ENCODE measurements around the gene ADNP2.

- TF ChIP-seq JUN (IDR thresholded peaks at IDR 0.05; ENCODE audit: borderline replicate concordance, insufficient read depth, insufficient read length, low read depth), result no peak
- no peak for TF ChIP-seq EZH2 (IDR thresholded peaks at IDR 0.05; ENCODE audit: borderline replicate concordance, low read depth, low read length, severe bottlenecking)
- no peak for TF ChIP-seq POLR2A (IDR thresholded peaks at IDR 0.05; ENCODE audit: low read depth, low read length)
- no peak for TF ChIP-seq CTCF (IDR thresholded peaks at IDR 0.05; ENCODE audit: extremely low read depth in 1 of 2, insufficient read depth in 1 of 2, low read depth in 1 of 2, low read length in 2 of 2)
- TF ChIP-seq FOS (IDR thresholded peaks at IDR 0.05; ENCODE audit: borderline replicate concordance, insufficient read depth, low read length), result no peak
Measured at GRCh38 chr18:80168982-80169381, 59.9 kb downstream of the ADNP2 start.
